ENCODE data around the gene UBE3C.
"Not testable (repeated sequence)": the region's sequence is repeated elsewhere in the genome, so short reads cannot be mapped to it uniquely, and the experiment has no call there.

The UBE3C gene

DNA sequence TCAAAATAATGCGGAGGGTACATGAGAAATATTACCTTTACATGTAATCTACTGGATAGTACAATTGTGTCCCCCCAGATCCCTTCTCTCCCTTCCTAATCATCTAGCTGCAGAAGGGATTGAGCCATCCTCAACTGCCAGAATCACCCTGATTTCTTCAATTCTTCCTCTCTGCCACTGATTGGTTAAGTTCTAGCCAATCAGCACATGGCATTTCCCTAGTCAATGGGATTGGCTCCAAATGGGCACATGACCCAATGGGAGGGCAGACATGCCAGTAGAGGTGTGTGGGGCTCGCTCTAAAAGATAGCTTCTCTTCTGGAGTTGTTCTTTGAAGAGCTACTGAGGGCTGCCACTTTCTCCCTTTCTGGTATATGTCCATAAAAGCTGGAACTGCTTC is 20.9 kb upstream of the UBE3C start:
- H3K36me3 ChIP-seq (ENCODE audit: control insufficient read depth, insufficient read depth, low read length) = no peaks in the 10 kb centered on the region
- no peak overlapping the region for H3K9ac ChIP-seq (ENCODE audit: low read length)
- peaks cover 3% of the 10 kb centered on the region for H3K27me3 ChIP-seq (ENCODE audit: control insufficient read depth, insufficient read depth, low read length)
- no peaks in the 10 kb centered on the region for H3K4me1 ChIP-seq (ENCODE audit: control insufficient read depth, insufficient read depth, low read length)
- H3K4me3 ChIP-seq (ENCODE audit: low read length) = no peak overlapping the region
- no peaks in the 10 kb centered on the region for H3K9me3 ChIP-seq (ENCODE audit: control insufficient read depth, low read length)

DNA sequence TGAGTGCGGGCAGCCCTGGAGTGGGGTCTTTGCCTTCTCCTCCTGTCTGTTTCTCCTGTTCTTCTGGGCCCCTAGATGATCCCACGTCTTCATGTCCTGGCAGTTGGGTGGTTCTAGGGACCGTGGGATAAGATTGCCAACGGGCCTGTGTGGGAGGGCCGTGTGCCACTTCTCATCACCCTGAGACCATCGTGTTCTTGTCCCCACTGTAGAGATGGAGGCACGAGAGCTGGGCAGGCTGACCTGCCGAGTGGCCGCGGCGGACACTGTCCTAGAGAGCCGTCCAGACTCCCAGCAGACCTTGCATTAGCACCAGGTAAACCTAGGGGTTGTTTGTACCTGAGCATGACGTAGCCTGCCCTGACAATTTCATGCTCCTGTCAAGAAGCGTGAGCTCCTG is 18.5 kb upstream of the UBE3C start:
- Histone ChIP-seq H3K9me3 (ENCODE audit: control insufficient read depth, low read length) (no peaks in the 10 kb centered on the region), H3K4me3 (ENCODE audit: low read length) (no peak overlapping the region), H3K36me3 (ENCODE audit: control insufficient read depth, insufficient read depth, low read length) (no peaks in the 10 kb centered on the region), H3K27me3 (ENCODE audit: control insufficient read depth, insufficient read depth, low read length) (peaks cover 3% of the 10 kb centered on the region), H3K9ac (ENCODE audit: low read length) (no peak overlapping the region), H3K4me1 (ENCODE audit: control insufficient read depth, insufficient read depth, low read length) (no peaks in the 10 kb centered on the region)

DNA sequence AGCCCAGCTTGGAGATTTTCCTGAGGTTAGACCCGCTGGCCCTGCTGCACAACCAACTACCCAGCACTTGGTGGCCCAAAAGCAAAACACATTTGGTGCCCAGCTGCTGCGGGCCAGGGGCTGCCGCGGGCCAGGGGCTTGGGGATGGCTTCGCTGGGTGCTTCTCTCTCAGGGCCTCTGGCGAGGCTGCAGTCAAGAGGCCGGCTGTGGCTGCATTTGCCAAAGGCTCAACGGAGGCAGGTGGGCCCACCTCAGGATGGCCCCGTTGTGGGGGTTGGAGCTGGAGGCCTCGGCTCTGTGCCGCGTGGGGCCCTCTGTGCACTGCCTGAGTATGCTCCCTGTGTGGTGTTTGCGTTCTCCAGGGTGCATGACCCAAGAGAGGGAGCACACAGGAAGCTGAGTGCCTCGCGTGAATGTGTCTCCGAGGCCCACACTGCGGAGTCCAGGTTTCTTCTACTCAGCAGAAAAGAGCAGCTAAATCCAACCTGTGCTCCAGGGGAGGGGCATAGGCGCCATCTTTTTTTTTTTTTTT is 17.5 kb upstream of the UBE3C start:
- Histone ChIP-seq H3K36me3 (ENCODE audit: control insufficient read depth, insufficient read depth, low read length) (no peaks in the 10 kb centered on the region), H3K9ac (ENCODE audit: low read length) (no peak overlapping the region), H3K27me3 (ENCODE audit: control insufficient read depth, insufficient read depth, low read length) (peaks cover 3% of the 10 kb centered on the region), H3K4me3 (ENCODE audit: low read length) (no peak overlapping the region), H3K4me1 (ENCODE audit: control insufficient read depth, insufficient read depth, low read length) (no peaks in the 10 kb centered on the region), H3K9me3 (ENCODE audit: control insufficient read depth, low read length) (no peaks in the 10 kb centered on the region)

DNA sequence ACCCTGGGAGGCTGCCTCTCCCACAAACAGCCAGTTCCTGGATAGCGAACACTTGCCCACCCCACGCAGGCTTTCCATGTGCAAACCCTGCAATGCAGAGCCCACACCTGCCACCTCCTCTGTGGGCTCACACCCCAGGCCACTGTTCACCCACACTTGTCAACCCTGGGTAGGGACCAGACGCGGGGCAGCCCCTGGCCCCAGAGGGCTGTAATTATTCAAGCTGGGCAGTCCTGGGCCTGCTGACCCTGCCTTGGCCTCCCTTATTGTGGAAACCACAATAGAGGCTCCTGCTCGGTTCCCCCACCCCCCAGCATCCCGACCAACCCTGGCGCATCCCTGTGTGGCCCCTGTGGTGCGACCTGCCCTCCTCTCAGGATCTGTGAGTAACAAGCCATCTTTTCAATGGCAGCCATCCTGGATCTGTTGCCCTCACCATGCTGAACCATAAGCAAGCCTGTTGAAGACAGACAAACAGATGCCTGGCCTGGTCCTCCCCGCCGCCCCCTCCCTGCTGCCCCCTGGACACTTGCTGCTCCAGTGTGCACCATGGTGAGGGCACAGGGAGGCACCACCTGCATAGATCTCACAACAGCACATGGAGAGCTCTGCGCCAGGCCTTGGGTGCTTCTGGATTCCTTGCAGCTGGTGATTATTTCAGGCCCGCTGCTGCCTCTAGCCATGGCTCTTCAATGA is 15.8 kb upstream of the UBE3C start:
- H3K4me3 ChIP-seq (ENCODE audit: low read length) = no peak overlapping the region

DNA sequence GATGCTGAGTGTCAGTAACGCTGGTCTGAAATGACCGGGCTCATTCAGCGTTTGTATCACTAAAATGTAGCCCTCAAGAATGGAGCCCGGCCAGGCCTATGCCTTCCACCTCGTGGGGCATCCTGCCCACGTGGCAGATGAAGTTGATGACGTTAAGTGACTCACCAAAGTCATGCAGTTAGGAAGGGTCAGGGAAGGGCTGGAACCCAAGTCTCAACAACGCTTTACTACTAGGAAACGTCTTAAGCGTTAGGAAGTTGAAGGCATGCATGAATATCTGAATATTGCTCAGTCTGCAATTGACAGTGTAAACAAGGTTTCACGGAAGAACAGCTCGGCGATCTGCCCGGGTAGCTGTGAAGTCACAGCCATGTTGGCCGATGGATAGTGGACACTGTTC is 14.0 kb upstream of the UBE3C start:
- H3K36me3 ChIP-seq (ENCODE audit: control insufficient read depth, insufficient read depth, low read length) = no peaks in the 10 kb centered on the region
- H3K9ac ChIP-seq (ENCODE audit: low read length) = no peak overlapping the region
- no peaks in the 10 kb centered on the region for H3K9me3 ChIP-seq (ENCODE audit: control insufficient read depth, low read length)
- no peak overlapping the region for H3K4me3 ChIP-seq (ENCODE audit: low read length)
- H3K27me3 ChIP-seq (ENCODE audit: control insufficient read depth, insufficient read depth, low read length) = no peaks in the 10 kb centered on the region
- H3K4me1 ChIP-seq (ENCODE audit: control insufficient read depth, insufficient read depth, low read length) = no peaks in the 10 kb centered on the region

More for the DNA sequence above, 15.8 kb upstream of the UBE3C start:
- H3K4me1 ChIP-seq (ENCODE audit: control insufficient read depth, insufficient read depth, low read length) = no peaks in the 10 kb centered on the region
- H3K9ac ChIP-seq (ENCODE audit: low read length) = no peak overlapping the region
- H3K9me3 ChIP-seq (ENCODE audit: control insufficient read depth, low read length) = no peaks in the 10 kb centered on the region
- no peaks in the 10 kb centered on the region for H3K27me3 ChIP-seq (ENCODE audit: control insufficient read depth, insufficient read depth, low read length)
- no peaks in the 10 kb centered on the region for H3K36me3 ChIP-seq (ENCODE audit: control insufficient read depth, insufficient read depth, low read length)

DNA sequence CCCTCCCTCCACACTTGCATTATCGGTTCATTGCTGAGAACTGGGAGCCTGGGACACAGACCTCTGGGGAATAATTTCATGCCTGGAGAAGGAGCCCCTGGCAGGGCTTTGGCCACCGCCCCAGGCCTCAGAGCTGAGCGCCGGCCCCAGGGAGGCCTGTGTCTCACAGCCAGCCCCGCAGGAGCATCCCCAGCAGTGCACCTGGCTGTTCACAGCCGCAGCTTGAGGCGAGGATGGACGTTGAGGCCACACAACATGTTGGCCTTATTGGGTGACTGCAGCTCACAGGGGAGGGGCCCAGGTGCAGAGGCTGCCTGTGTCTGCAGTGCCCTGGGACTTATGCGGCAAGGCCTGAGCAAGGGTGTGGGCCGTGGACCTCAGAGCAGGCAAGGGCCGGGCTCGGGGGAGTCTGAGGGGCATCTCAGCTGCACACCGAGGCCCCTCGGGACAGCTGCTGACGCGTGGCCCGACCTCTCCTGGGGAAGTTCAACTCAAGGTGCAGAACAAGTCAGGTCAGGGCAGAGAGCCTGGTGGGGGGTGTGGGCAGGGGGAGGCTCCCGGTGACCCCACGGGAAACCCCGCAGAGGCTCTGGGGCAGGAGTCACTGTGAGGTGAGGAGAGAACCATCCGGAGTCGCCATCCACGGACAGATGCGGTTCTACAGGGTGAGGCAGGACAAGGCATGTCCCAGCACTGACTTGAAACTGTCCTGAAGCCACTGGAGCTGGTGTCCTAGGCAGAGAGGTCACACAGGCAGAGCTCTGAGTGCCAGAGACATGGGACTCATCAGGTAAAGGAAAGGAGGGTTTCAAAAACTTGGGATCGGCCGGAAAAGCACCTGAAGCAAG is 13.1 kb upstream of the UBE3C start:
- Histone ChIP-seq H3K36me3 (ENCODE audit: control insufficient read depth, insufficient read depth, low read length) (no peaks in the 10 kb centered on the region), H3K4me3 (ENCODE audit: low read length) (no peak overlapping the region), H3K9ac (ENCODE audit: low read length) (no peak overlapping the region), H3K4me1 (ENCODE audit: control insufficient read depth, insufficient read depth, low read length) (no peaks in the 10 kb centered on the region), H3K27me3 (ENCODE audit: control insufficient read depth, insufficient read depth, low read length) (peaks cover 4% of the 10 kb centered on the region), H3K9me3 (ENCODE audit: control insufficient read depth, low read length) (no peaks in the 10 kb centered on the region)

DNA sequence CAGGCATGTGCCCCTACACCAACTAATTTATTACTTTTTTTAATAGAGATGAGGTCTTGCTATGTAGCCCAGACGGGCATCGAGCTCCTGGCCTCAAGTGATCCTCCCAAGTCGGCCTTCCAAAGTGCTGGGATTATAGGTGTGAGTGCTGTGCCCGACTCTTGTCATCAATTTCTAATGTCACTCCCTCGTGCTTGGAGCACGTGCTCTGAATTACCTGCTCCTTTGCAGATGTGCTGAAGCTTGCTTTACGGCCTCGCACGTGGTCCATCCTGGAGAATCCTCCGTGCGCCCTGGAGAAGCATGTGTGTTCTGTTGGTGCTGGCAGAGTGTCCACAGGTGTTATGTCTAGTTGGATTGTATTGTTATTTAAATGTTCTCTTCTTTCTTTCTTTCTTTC is 11.8 kb upstream of the UBE3C start:
- H3K9ac ChIP-seq (ENCODE audit: low read length) = no peak overlapping the region
- no peaks in the 10 kb centered on the region for H3K9me3 ChIP-seq (ENCODE audit: control insufficient read depth, low read length)
- H3K36me3 ChIP-seq (ENCODE audit: control insufficient read depth, insufficient read depth, low read length) = no peaks in the 10 kb centered on the region
- no peaks in the 10 kb centered on the region for H3K4me1 ChIP-seq (ENCODE audit: control insufficient read depth, insufficient read depth, low read length)
- H3K4me3 ChIP-seq (ENCODE audit: low read length) = no peak overlapping the region
- peaks cover 4% of the 10 kb centered on the region for H3K27me3 ChIP-seq (ENCODE audit: control insufficient read depth, insufficient read depth, low read length)

DNA sequence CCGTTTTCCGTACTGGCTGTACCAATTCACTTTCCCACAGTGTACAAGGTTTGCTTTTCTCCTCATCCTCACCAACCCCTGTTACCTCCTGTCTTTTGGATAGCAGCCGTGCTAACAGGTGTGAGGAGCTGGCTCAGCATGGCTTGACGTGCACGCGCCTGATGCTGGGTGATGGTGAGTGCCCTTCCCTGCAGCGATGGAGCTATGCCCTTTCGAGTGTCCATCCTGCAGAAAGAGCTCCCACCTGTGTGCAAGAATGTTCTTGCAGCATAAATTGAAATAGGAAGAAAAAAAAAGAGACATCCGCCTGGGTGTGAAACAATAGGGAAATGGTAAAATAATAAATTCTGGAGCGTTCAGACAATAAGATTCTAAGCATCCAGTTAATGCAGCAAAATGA is 9.5 kb upstream of the UBE3C start:
- no peak overlapping the region for H3K9ac ChIP-seq (ENCODE audit: low read length)
- no peak overlapping the region for H3K4me3 ChIP-seq (ENCODE audit: low read length)
- H3K4me1 ChIP-seq (ENCODE audit: control insufficient read depth, insufficient read depth, low read length) = no peaks in the 10 kb centered on the region
- H3K36me3 ChIP-seq (ENCODE audit: control insufficient read depth, insufficient read depth, low read length) = no peaks in the 10 kb centered on the region
- peaks cover 4% of the 10 kb centered on the region for H3K27me3 ChIP-seq (ENCODE audit: control insufficient read depth, insufficient read depth, low read length)
- no peaks in the 10 kb centered on the region for H3K9me3 ChIP-seq (ENCODE audit: control insufficient read depth, low read length)

DNA sequence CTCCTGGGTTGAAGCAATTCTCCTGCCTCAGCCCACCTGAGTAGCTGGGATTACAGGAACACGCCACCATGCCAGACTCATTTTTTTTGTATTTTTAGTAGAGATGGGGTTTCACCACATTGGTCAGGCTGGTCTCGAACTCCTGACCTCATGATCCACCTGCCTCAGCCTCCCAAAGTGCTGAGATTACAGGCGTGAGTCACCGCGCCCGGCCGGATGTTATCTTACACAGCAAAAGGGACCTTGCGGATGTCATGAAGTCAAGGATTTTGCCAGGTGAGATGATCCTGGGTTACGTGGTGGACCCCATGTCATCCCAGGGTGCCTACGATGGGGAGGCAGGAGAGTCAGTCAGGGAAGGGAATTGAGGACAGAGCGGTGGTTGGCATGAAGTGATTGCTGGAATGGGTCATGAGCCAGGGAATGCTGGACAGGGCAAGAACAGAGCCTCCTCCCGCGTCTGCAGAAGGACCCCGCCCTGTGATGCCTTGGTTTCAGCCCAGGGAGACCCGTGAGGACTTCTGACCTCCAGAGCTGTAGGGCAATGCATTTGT is 8.7 kb upstream of the UBE3C start:
- Histone ChIP-seq H3K9ac (ENCODE audit: low read length) (no peak overlapping the region), H3K4me3 (ENCODE audit: low read length) (no peak overlapping the region), H3K4me1 (ENCODE audit: control insufficient read depth, insufficient read depth, low read length) (no peaks in the 10 kb centered on the region), H3K36me3 (ENCODE audit: control insufficient read depth, insufficient read depth, low read length) (no peaks in the 10 kb centered on the region), H3K27me3 (ENCODE audit: control insufficient read depth, insufficient read depth, low read length) (peaks cover 4% of the 10 kb centered on the region), H3K9me3 (ENCODE audit: control insufficient read depth, low read length) (no peaks in the 10 kb centered on the region)

DNA sequence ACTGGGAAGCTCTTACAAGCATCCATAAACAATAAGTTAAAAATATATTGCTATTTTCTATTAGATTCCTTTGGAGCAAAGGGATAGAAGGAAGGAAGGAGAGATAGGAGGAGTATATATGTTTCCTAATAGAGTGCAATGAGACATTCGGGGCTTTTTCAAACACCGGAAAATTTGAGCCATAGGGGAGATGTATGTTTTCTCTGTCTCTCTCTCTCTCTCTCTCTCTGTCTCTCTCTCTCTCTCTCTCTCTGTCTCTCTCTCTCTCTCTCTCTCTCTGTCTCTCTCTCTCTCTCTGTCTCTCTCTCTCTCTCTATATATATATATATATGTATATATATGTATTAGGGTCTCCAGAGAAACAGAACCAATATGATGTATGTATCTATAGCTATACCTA is 7.9 kb upstream of the UBE3C start:
- not testable (repeated sequence) for H3K9ac ChIP-seq (ENCODE audit: low read length); H3K27me3 ChIP-seq (ENCODE audit: control insufficient read depth, insufficient read depth, low read length); H3K4me3 ChIP-seq (ENCODE audit: low read length); H3K36me3 ChIP-seq (ENCODE audit: control insufficient read depth, insufficient read depth, low read length); H3K9me3 ChIP-seq (ENCODE audit: control insufficient read depth, low read length); H3K4me1 ChIP-seq (ENCODE audit: control insufficient read depth, insufficient read depth, low read length)

DNA sequence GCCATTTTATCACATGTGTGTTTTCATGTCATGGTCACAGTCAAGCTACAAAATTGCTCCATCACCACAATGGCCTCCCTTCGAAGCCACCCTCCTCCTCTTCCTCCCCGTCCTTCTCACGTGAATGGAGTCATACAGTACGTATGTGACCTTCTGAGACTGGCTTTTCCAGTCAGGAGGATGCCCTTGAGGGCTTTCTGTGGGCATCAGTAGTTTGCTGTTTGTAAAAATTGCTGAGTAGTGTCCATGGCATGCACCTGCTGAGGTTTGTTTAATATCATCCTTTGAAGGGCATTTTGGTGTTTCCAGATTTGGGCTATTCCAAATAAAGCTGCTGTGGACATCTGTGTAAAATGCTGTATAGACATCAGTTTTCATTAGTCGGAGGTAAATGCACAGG is 5.9 kb upstream of the UBE3C start:
- peaks cover 4% of the 10 kb centered on the region for H3K27me3 ChIP-seq (ENCODE audit: control insufficient read depth, insufficient read depth, low read length)
- no peaks in the 10 kb centered on the region for H3K4me1 ChIP-seq (ENCODE audit: control insufficient read depth, insufficient read depth, low read length)
- no peaks in the 10 kb centered on the region for H3K9me3 ChIP-seq (ENCODE audit: control insufficient read depth, low read length)
- no peak overlapping the region for H3K4me3 ChIP-seq (ENCODE audit: low read length)
- H3K36me3 ChIP-seq (ENCODE audit: control insufficient read depth, insufficient read depth, low read length) = no peaks in the 10 kb centered on the region
- H3K9ac ChIP-seq (ENCODE audit: low read length) = no peak overlapping the region

DNA sequence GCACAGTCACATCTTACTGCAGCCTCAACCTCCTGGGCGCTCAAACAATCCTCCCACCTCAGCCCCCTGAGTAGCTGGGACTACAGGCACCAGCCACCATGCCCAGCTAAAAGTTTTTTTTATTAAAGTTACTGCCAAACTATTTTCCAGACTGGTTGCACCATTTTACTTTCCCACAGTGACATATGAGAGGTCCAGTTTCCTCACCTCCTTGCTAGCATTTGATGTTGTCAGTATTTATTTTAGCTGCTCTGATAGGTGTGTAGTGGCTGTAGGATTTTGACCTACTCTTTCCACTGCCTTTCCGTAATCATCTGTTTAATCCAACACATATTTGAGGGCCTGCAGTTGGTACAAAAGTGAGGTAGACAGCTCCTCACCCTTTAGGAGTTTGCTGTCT is 5.4 kb upstream of the UBE3C start:
- H3K36me3 ChIP-seq (ENCODE audit: control insufficient read depth, insufficient read depth, low read length) = no peaks in the 10 kb centered on the region
- H3K4me3 ChIP-seq (ENCODE audit: low read length) = no peak overlapping the region
- H3K9me3 ChIP-seq (ENCODE audit: control insufficient read depth, low read length) = no peaks in the 10 kb centered on the region
- H3K4me1 ChIP-seq (ENCODE audit: control insufficient read depth, insufficient read depth, low read length) = no peaks in the 10 kb centered on the region
- H3K27me3 ChIP-seq (ENCODE audit: control insufficient read depth, insufficient read depth, low read length) = peaks cover 4% of the 10 kb centered on the region
- no peak overlapping the region for H3K9ac ChIP-seq (ENCODE audit: low read length)
